GM23338 (cell line): ENCODE measurements around the gene TMEM132D. TPM values are rescaled to one million over a fixed set of nuclear protein-coding genes. Genes with fewer than 3 reads are reported as not detected.

Experiments
- ATAC-seq: fragments of 200-7000 bp; cut with Tn5 transposase; 3 replicates; pipeline ENCODE4 v1.9.1; 2020
- DNase-seq: peaks from one replicate; pipeline ENCODE4 v3.0.0-alpha.2; 2015; ENCODE audit warnings: low spot score
- H2AFZ ChIP-seq: fragments of 200-600 bp; sonication (generic); 2 replicates; pipeline ENCODE4 v1.8.0; 2016; ENCODE audit warnings: antibody characterized with exemption, mild to moderate bottlenecking, moderate library complexity
- H3F3A ChIP-seq: fragments of 200-600 bp; sonication (generic); replicated peaks from 2 replicates; pipeline ENCODE4 v1.8.0; 2017; ENCODE audit warnings: antibody characterized with exemption, mixed run types, low read depth
- H3K27ac ChIP-seq: fragments of 200-600 bp; sonication (generic); 2 replicates; pipeline ENCODE4 v1.6.1; 2016; ENCODE audit warnings: low read depth
- H3K27me3 ChIP-seq: fragments of 200-600 bp; sonication (generic); 2 replicates; pipeline ENCODE4 v1.8.0; 2016; ENCODE audit warnings: mild to moderate bottlenecking, mixed run types, moderate library complexity; ENCODE audit not compliant: insufficient read depth
- H3K36me3 ChIP-seq: fragments of 200-600 bp; sonication (generic); 2 replicates; pipeline ENCODE4 v1.8.0; 2016; ENCODE audit warnings: mild to moderate bottlenecking; ENCODE audit not compliant: insufficient read depth
- H3K4me1 ChIP-seq: fragments of 200-600 bp; sonication (generic); 2 replicates; pipeline ENCODE4 v1.8.0; 2016; ENCODE audit warnings: mild to moderate bottlenecking, moderate library complexity; ENCODE audit not compliant: insufficient read depth
- H3K4me2 ChIP-seq: fragments of 200-600 bp; sonication (generic); 2 replicates; pipeline ENCODE4 v1.7.1; 2017; ENCODE audit warnings: mixed run types
- H3K4me3 ChIP-seq: fragments of 200-600 bp; sonication (generic); 2 replicates; pipeline ENCODE4 v1.6.1; 2016; ENCODE audit warnings: mixed run types
- H3K79me2 ChIP-seq: fragments of 200-600 bp; sonication (generic); replicated peaks from 2 replicates; pipeline ENCODE4 v1.8.0; 2017; ENCODE audit warnings: mild to moderate bottlenecking; ENCODE audit not compliant: insufficient read depth
- H3K9me2 ChIP-seq: fragments of 200-600 bp; sonication (generic); 2 replicates; pipeline ENCODE4 v1.8.0; 2017; ENCODE audit not compliant: insufficient read depth
- H4K20me1 ChIP-seq: fragments of 200-600 bp; sonication (generic); replicated peaks from 2 replicates; pipeline ENCODE4 v1.8.0; 2017; ENCODE audit warnings: mild to moderate bottlenecking; ENCODE audit not compliant: insufficient read depth
- H3K27ac Mint-ChIP-seq: 2 replicates; pipeline ENCODE4 v1.8.0; 2020; ENCODE audit warnings: inconsistent platforms, mild to moderate bottlenecking, moderate library complexity, mixed read lengths
- H3K27me3 Mint-ChIP-seq: 3 replicates; pipeline ENCODE4 v1.8.0; 2022; ENCODE audit warnings: low read depth, mild to moderate bottlenecking, moderate library complexity, mixed read lengths, inconsistent platforms; ENCODE audit not compliant: insufficient read depth, poor library complexity
- H3K36me3 Mint-ChIP-seq: 3 replicates; pipeline ENCODE4 v1.8.0; 2021; ENCODE audit warnings: low read depth, mild to moderate bottlenecking, inconsistent platforms, moderate library complexity, mixed read lengths
- H3K4me1 Mint-ChIP-seq: 3 replicates; pipeline ENCODE4 v1.8.0; 2020; ENCODE audit warnings: mild to moderate bottlenecking, inconsistent platforms, mixed read lengths
- H3K4me3 Mint-ChIP-seq: 3 replicates; pipeline ENCODE4 v1.8.0; 2021; ENCODE audit warnings: moderate library complexity, mild to moderate bottlenecking, inconsistent platforms, mixed read lengths
- H3K9me3 Mint-ChIP-seq: 3 replicates; pipeline ENCODE4 v1.8.0; 2020; ENCODE audit warnings: moderate library complexity, mild to moderate bottlenecking, inconsistent platforms, mixed read lengths
- EZH2 ChIP-seq: fragments of 200-600 bp; sonication (generic); IDR thresholded peaks from one replicate; pipeline ENCODE4 v1.8.0; 2017; ENCODE audit warnings: antibody characterized with exemption, mild to moderate bottlenecking, low read depth; ENCODE audit not compliant: unreplicated experiment
- EZH2phosphoT487 ChIP-seq: fragments of 200-600 bp; sonication (generic); IDR thresholded peaks from one replicate; pipeline ENCODE4 v1.8.1; 2018; ENCODE audit warnings: antibody characterized with exemption; ENCODE audit not compliant: unreplicated experiment
- JUNB ChIP-seq: IDR thresholded peaks from one replicate; pipeline ENCODE4 v1.6.1; 2016; ENCODE audit warnings: antibody characterized with exemption; ENCODE audit not compliant: unreplicated experiment
- STAT1 ChIP-seq: IDR thresholded peaks from one replicate; pipeline ENCODE4 v1.6.1; 2016; ENCODE audit warnings: antibody characterized with exemption; ENCODE audit not compliant: unreplicated experiment
- polyA plus RNA-seq: library from polyadenylated mRNA; unstranded; fragments of >200 nt; fragmentation: Nextera tagmentation; extraction: Ambion mirVana; gene quantifications from 2 replicates; pipeline ENCODE4 v1.2.1, GENCODE V29; 2016
- total RNA-seq: library from RNA; depleted of rRNA; stranded (reverse); fragments of >200 nt; shearing (Covaris generic); gene quantifications from 2 replicates; pipeline ENCODE4 v1.2.3, GENCODE V29; 2014
- TF ChIP-seq, protein P1 (sequence below), 2 experiments: fragments of 200-600 bp in 1 of 2; sonication (generic) in 1 of 2; conservative IDR thresholded peaks; 2 replicates each; pipeline versions ENCODE4 v1.5.1 to v1.6.1; 2016 to 2017; ENCODE audit warnings: antibody characterized with exemption in 2 of 2, low read depth in 2 of 2, mild to moderate bottlenecking in 2 of 2, moderate library complexity in 1 of 2
- TF ChIP-seq, protein P2 (sequence below): IDR thresholded peaks from one replicate; pipeline ENCODE4 v1.6.1; 2018; ENCODE audit warnings: antibody characterized with exemption; ENCODE audit not compliant: unreplicated experiment

The TMEM132D gene
- total and polyA plus RNA-seq, 2 experiments from 2014 or later: 0.44 to 5.3 TPM

DNA sequence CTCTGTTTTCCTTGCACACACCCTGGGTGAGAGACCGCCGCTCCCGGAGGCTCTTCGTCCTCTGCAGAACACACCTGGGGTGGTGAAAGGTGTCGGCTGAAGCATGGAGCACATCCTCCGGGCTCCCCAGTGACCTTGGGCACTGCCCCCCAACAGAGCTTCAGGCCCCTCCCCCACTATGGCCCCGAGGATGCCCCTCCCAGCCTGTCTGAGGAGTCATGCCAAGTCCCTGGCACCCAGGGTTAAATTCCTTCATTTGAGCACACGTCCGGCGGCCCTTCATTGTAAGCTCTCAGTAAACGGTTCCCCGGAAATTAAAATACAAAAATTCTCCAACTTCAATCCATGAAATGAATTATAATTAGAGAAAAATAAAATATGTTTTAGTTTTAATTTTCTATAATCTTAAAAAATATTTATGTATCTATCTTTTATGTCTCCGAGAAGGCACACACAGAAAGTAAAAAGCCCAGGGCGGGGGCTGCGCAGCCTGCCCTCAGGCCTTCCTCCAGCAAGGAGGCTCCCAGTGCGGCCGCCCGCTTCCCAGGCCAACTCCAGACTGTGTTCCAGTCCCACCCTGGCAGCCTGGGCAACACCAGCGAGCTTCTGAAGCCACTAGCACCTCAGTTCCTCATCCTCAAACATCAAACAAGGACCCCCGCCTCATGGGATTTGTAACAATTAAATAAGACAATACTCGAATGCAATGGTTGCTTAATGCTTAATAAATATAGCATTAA is 63.5 kb downstream of the TMEM132D start:
- no peaks in the 10 kb centered on the region for H3K9me2 ChIP-seq
- Mint-ChIP-seq H3K36me3 (peaks cover 19% of the 10 kb centered on the region), H3K27ac (no peak overlapping the region), H3K9me3 (peaks cover 62% of the 10 kb centered on the region), H3K4me3 (no peak overlapping the region), H3K27me3 (peaks cover 3% of the 10 kb centered on the region), H3K4me1 (no peaks in the 10 kb centered on the region)
- no peaks in the 10 kb centered on the region for H4K20me1 ChIP-seq
- DNase-seq (no peak), ATAC-seq (no peak)
- TF ChIP-seq, protein P1, sequence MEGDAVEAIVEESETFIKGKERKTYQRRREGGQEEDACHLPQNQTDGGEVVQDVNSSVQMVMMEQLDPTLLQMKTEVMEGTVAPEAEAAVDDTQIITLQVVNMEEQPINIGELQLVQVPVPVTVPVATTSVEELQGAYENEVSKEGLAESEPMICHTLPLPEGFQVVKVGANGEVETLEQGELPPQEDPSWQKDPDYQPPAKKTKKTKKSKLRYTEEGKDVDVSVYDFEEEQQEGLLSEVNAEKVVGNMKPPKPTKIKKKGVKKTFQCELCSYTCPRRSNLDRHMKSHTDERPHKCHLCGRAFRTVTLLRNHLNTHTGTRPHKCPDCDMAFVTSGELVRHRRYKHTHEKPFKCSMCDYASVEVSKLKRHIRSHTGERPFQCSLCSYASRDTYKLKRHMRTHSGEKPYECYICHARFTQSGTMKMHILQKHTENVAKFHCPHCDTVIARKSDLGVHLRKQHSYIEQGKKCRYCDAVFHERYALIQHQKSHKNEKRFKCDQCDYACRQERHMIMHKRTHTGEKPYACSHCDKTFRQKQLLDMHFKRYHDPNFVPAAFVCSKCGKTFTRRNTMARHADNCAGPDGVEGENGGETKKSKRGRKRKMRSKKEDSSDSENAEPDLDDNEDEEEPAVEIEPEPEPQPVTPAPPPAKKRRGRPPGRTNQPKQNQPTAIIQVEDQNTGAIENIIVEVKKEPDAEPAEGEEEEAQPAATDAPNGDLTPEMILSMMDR (conservative IDR thresholded peaks at IDR 0.05; ENCODE audit: low read depth in 2 of 2): no peak
- TF ChIP-seq JUNB: no peak
- TF ChIP-seq STAT1: no peak
- TF ChIP-seq, protein P2, sequence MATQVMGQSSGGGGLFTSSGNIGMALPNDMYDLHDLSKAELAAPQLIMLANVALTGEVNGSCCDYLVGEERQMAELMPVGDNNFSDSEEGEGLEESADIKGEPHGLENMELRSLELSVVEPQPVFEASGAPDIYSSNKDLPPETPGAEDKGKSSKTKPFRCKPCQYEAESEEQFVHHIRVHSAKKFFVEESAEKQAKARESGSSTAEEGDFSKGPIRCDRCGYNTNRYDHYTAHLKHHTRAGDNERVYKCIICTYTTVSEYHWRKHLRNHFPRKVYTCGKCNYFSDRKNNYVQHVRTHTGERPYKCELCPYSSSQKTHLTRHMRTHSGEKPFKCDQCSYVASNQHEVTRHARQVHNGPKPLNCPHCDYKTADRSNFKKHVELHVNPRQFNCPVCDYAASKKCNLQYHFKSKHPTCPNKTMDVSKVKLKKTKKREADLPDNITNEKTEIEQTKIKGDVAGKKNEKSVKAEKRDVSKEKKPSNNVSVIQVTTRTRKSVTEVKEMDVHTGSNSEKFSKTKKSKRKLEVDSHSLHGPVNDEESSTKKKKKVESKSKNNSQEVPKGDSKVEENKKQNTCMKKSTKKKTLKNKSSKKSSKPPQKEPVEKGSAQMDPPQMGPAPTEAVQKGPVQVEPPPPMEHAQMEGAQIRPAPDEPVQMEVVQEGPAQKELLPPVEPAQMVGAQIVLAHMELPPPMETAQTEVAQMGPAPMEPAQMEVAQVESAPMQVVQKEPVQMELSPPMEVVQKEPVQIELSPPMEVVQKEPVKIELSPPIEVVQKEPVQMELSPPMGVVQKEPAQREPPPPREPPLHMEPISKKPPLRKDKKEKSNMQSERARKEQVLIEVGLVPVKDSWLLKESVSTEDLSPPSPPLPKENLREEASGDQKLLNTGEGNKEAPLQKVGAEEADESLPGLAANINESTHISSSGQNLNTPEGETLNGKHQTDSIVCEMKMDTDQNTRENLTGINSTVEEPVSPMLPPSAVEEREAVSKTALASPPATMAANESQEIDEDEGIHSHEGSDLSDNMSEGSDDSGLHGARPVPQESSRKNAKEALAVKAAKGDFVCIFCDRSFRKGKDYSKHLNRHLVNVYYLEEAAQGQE: no peak
- TF ChIP-seq EZH2: no peak
- no peak overlapping the region for H2AFZ ChIP-seq
- no peaks in the 10 kb centered on the region for H3F3A ChIP-seq
- H3K4me2 ChIP-seq: no peak overlapping the region
- H3K27ac ChIP-seq: no peak overlapping the region
- H3K27me3 ChIP-seq: no peaks in the 10 kb centered on the region
- H3K4me1 ChIP-seq: peaks cover 12% of the 10 kb centered on the region
- H3K4me3 ChIP-seq: no peak overlapping the region
- H3K79me2 ChIP-seq: no peaks in the 10 kb centered on the region
- H3K36me3 ChIP-seq: no peaks in the 10 kb centered on the region

DNA sequence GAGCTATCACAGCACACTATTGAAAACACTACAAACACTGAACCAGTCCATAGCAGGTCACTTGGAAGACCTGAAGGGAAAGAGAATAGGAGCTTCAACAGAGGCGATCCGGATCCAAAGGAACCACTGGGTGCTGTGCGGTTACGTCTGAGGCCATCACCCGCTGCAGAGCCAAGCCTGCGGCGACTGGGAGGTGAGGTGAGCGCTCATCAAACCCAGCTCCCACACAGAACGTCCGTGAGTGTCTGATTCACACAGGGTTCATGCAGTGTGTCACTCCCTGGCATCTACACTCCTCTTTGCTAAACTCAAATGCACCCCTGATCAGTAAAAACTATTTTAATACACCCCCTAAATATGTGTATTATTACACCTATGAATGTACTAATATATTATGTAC is 64.1 kb downstream of the TMEM132D start:
- no peaks in the 10 kb centered on the region for H3K9me2 ChIP-seq
- no peak overlapping the region for H3K4me3 Mint-ChIP-seq
- no peak for TF ChIP-seq EZH2phosphoT487
- H3K27ac Mint-ChIP-seq: no peak overlapping the region
- H3K4me3 ChIP-seq: no peak overlapping the region
- H3K27me3 ChIP-seq: no peaks in the 10 kb centered on the region
- H3K36me3 ChIP-seq: no peaks in the 10 kb centered on the region
- ATAC-seq (no peak), DNase-seq (no peak)
- H3K4me1 ChIP-seq: peaks cover 12% of the 10 kb centered on the region
- peaks cover 1% of the 10 kb centered on the region for H3K27me3 Mint-ChIP-seq
- H2AFZ ChIP-seq: no peak overlapping the region
- H3K36me3 Mint-ChIP-seq: peaks cover 22% of the 10 kb centered on the region
- no peak overlapping the region for H3K27ac ChIP-seq
- no peaks in the 10 kb centered on the region for H3K79me2 ChIP-seq
- H3K9me3 Mint-ChIP-seq: peaks cover 56% of the 10 kb centered on the region
- no peak overlapping the region for H3K4me2 ChIP-seq
- H3K4me1 Mint-ChIP-seq: no peaks in the 10 kb centered on the region
- H4K20me1 ChIP-seq: no peaks in the 10 kb centered on the region
- no peaks in the 10 kb centered on the region for H3F3A ChIP-seq
